ENCODE results near the gene TOX3. TPM values are rescaled to one million over a fixed set of nuclear protein-coding genes. Genes with fewer than 3 reads are reported as not detected.

The TOX3 gene
- total and polyA plus RNA-seq, 4 donors: 1.6 to 5.3 (median 2.0) TPM

- TF ChIP-seq CTCF (IDR thresholded peaks at IDR 0.05; ENCODE audit: control extremely low read depth, extremely low read depth): no peak
- Histone ChIP-seq H3K4me1 (ENCODE audit: control insufficient read depth in 5 of 5, insufficient read depth in 5 of 5, low read length in 5 of 5) (peaks cover 0 to 26% (median 3%) of the 10 kb centered on the region in 5 donors), H3K4me3 (no peak overlapping the region), H3K9me3 (ENCODE audit: control insufficient read depth in 4 of 4, insufficient read depth in 3 of 4, low read length in 3 of 4) (peaks cover 0 to 3% (median 0%) of the 10 kb centered on the region in 4 donors), H3K27ac (ENCODE audit: low read depth in 1 of 2, low read length in 1 of 2) (no peak overlapping the region), H3K27me3 (ENCODE audit: control insufficient read depth in 3 of 3, insufficient read depth in 3 of 3, low read length in 2 of 3) (peaks cover 0 to 21% (median 0%) of the 10 kb centered on the region in 3 donors), H3K9ac (ENCODE audit: insufficient read depth in 1 of 2, low read length in 2 of 2) (no peak overlapping the region), H3K36me3 (ENCODE audit: control insufficient read depth in 4 of 4, insufficient read depth in 4 of 4, low read length in 4 of 4) (no peaks in the 10 kb centered on the region)
- peak in 2 of 3 donors; percentile 56 to 62 for DNase-seq
- ATAC-seq (ENCODE audit: insufficient read depth, low FRiP score): no peak
These were observed 7.8 kb downstream of the TOX3 start for GRCh38 chr16:52539191-52539590.

- Histone ChIP-seq H3K27me3 (ENCODE audit: control insufficient read depth in 3 of 3, insufficient read depth in 3 of 3, low read length in 2 of 3) (peaks cover 0 to 16% (median 0%) of the 10 kb centered on the region in 3 donors), H3K9ac (ENCODE audit: insufficient read depth in 1 of 2, low read length in 2 of 2) (no peak overlapping the region), H3K27ac (ENCODE audit: low read depth in 1 of 2, low read length in 1 of 2) (no peak overlapping the region), H3K36me3 (ENCODE audit: control insufficient read depth in 4 of 4, insufficient read depth in 4 of 4, low read length in 4 of 4) (no peaks in the 10 kb centered on the region), H3K4me1 (ENCODE audit: control insufficient read depth in 5 of 5, insufficient read depth in 5 of 5, low read length in 5 of 5) (peaks cover 0 to 21% (median 3%) of the 10 kb centered on the region in 5 donors), H3K4me3 (no peak overlapping the region), H3K9me3 (ENCODE audit: control insufficient read depth in 4 of 4, insufficient read depth in 3 of 4, low read length in 3 of 4) (peaks cover 0 to 3% (median 0%) of the 10 kb centered on the region in 4 donors)
- DNase-seq (no peak), ATAC-seq (ENCODE audit: insufficient read depth, low FRiP score) (no peak)
- no peak for TF ChIP-seq CTCF (IDR thresholded peaks at IDR 0.05; ENCODE audit: control extremely low read depth, extremely low read depth)
- WGBS, 2 donors: 64 to 78% methylated on average over 1 of the region's 1 CpG
These were observed 8.4 kb downstream of the TOX3 start for GRCh38 chr16:52538511-52538910.

GRCh38 chr16:52537516-52537915, 9.4 kb downstream of the TOX3 start:
- H3K27me3 ChIP-seq (ENCODE audit: control insufficient read depth in 3 of 3, insufficient read depth in 3 of 3, low read length in 2 of 3): peaks cover 0 to 15% (median 0%) of the 10 kb centered on the region in 3 donors
- TF ChIP-seq CTCF (IDR thresholded peaks at IDR 0.05; ENCODE audit: control extremely low read depth, extremely low read depth): no peak
- H3K27ac ChIP-seq (ENCODE audit: low read depth in 1 of 2, low read length in 1 of 2): no peak overlapping the region
- H3K4me3 ChIP-seq: no peak overlapping the region
- 52 to 74% methylated on average over 3 of the region's 3 CpGs for WGBS, 2 donors
- peak; percentile 55 to 87 (median 73) for DNase-seq
- no peak overlapping the region for H3K9ac ChIP-seq (ENCODE audit: insufficient read depth in 1 of 2, low read length in 2 of 2)
- H3K9me3 ChIP-seq (ENCODE audit: control insufficient read depth in 4 of 4, insufficient read depth in 3 of 4, low read length in 3 of 4): peaks cover 0 to 3% (median 0%) of the 10 kb centered on the region in 4 donors
- ATAC-seq (ENCODE audit: insufficient read depth, low FRiP score): no peak
- H3K36me3 ChIP-seq (ENCODE audit: control insufficient read depth in 4 of 4, insufficient read depth in 4 of 4, low read length in 4 of 4): no peaks in the 10 kb centered on the region
- peaks cover 0 to 21% (median 3%) of the 10 kb centered on the region in 5 donors for H3K4me1 ChIP-seq (ENCODE audit: control insufficient read depth in 5 of 5, insufficient read depth in 5 of 5, low read length in 5 of 5)

GRCh38 chr16:52535076-52535475, 11.9 kb downstream of the TOX3 start:
- H3K27me3 ChIP-seq (ENCODE audit: control insufficient read depth in 3 of 3, insufficient read depth in 3 of 3, low read length in 2 of 3): peaks cover 0 to 6% (median 0%) of the 10 kb centered on the region in 3 donors
- H3K4me1 ChIP-seq (ENCODE audit: control insufficient read depth in 5 of 5, insufficient read depth in 5 of 5, low read length in 5 of 5): peaks cover 0 to 21% (median 3%) of the 10 kb centered on the region in 5 donors
- no peak overlapping the region for H3K4me3 ChIP-seq
- DNase-seq: no peak
- no peak overlapping the region for H3K27ac ChIP-seq (ENCODE audit: low read depth in 1 of 2, low read length in 1 of 2)
- WGBS, 2 donors: 69 to 75% methylated on average over 3 of the region's 3 CpGs
- peaks cover 0 to 6% (median 0%) of the 10 kb centered on the region in 4 donors for H3K9me3 ChIP-seq (ENCODE audit: control insufficient read depth in 4 of 4, insufficient read depth in 3 of 4, low read length in 3 of 4)
- no peak for ATAC-seq (ENCODE audit: insufficient read depth, low FRiP score)
- H3K9ac ChIP-seq (ENCODE audit: insufficient read depth in 1 of 2, low read length in 2 of 2): no peak overlapping the region
- no peaks in the 10 kb centered on the region for H3K36me3 ChIP-seq (ENCODE audit: control insufficient read depth in 4 of 4, insufficient read depth in 4 of 4, low read length in 4 of 4)
- TF ChIP-seq CTCF (IDR thresholded peaks at IDR 0.05; ENCODE audit: control extremely low read depth, extremely low read depth): no peak

Measured in lung (tissue), 12 donors.